Measurements from ENCODE around the gene INPP4A. TPM values are rescaled to one million over a fixed set of nuclear protein-coding genes. Genes with fewer than 3 reads are reported as not detected.
A peak's percentile ranks its signal among the peaks of the same experiment; 100 is the strongest.

Gene INPP4A
- total and polyA plus RNA-seq, 8 donors, result 4.0 to 13.4 (median 7.3) TPM

- Histone ChIP-seq H3K9me3 (no peaks in the 10 kb centered on the region), H3K27ac (no peak overlapping the region), H3K27me3 (no peaks in the 10 kb centered on the region), H3K36me3 (peaks cover 0 to 6% (median 0%) of the 10 kb centered on the region in 3 donors), H3K4me1 (no peaks in the 10 kb centered on the region), H3K4me3 (no peak overlapping the region)
- no peak for ATAC-seq
- FAIRE-seq, result no peak
- no peak for DNase-seq
- intact Hi-C loops (cut with DNase I), result no loop called here
- no peak for TF ChIP-seq CTCF (IDR thresholded peaks at IDR 0.05)
- WGBS, 2 donors, result 80 to 87% methylated on average over 10 of the region's 10 CpGs
Observed at GRCh38 chr2:98554116-98554861, 109.6 kb downstream of the INPP4A start.

GRCh38 chr2:98555696-98556095 lies 111.0 kb downstream of the INPP4A start:
- FAIRE-seq, result no peak
- no peaks in the 10 kb centered on the region for H3K27me3 ChIP-seq
- H3K27ac ChIP-seq, result no peak overlapping the region
- no peaks in the 10 kb centered on the region for H3K9me3 ChIP-seq
- intact Hi-C loops (cut with DNase I), result no loop called here
- no peak for TF ChIP-seq CTCF (IDR thresholded peaks at IDR 0.05)
- no peaks in the 10 kb centered on the region for H3K4me1 ChIP-seq
- H3K4me3 ChIP-seq, result no peak overlapping the region
- H3K36me3 ChIP-seq, result peaks cover 0 to 6% (median 0%) of the 10 kb centered on the region in 3 donors
- DNase-seq, result no peak
- 84 to 90% methylated on average over 8 of the region's 8 CpGs for WGBS, 2 donors
- no peak for ATAC-seq

DNA sequence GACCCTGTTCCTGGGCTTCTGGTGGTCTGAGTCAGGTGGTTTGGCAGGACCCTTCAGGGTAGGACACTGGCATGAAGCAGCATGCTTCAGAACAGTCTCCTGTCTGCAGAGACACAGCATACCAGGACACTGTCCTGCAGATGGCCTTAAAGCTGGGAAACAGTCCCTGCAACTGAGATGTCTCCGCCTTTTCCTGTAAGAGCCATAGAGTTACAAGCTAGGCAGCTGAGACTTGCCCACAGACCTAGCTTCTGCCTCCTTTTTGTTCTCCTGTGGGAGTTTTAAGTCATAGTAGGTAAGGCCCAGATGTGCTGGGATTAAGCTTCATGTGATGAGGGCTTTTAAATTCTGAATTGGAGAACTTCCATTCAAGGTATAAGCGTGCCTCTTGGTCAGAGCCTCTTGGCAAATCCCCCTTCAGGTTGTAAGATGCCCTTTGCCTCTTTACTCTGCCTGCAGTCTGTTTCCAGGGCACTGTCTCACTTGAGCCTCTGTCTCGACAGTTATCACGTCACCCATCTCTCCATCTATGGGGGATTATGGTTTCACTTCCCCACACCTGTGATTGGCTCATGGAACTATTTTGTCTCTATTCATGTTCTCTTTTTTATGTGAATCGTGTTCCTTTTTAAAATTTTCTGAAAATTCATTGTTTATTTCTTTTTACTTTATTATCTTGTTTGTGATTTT lies 111.8 kb downstream of the INPP4A start:
- ATAC-seq, result peak in 1 of 4 donors; percentile 33
- H3K36me3 ChIP-seq, result peaks cover 0 to 6% (median 0%) of the 10 kb centered on the region in 3 donors

GRCh38 chr2:98558852-98559530 lies 114.3 kb downstream of the INPP4A start:
- TF ChIP-seq CTCF (IDR thresholded peaks at IDR 0.05), result no peak
- peaks cover 0 to 6% (median 0%) of the 10 kb centered on the region in 3 donors for H3K36me3 ChIP-seq
- FAIRE-seq (no peak), ATAC-seq (no peak), DNase-seq (no peak)
- no peak overlapping the region for H3K27ac ChIP-seq
- H3K27me3 ChIP-seq, result no peaks in the 10 kb centered on the region
- no peaks in the 10 kb centered on the region for H3K4me1 ChIP-seq
- no peaks in the 10 kb centered on the region for H3K9me3 ChIP-seq
- intact Hi-C loops (cut with DNase I), result no loop called here
- 94 to 96% methylated on average over 16 of the region's 16 CpGs for WGBS, 2 donors
- no peak overlapping the region for H3K4me3 ChIP-seq

More for the DNA sequence above, 111.8 kb downstream of the INPP4A start:
- 88 to 92% methylated on average over 5 of the region's 5 CpGs for WGBS, 2 donors
- DNase-seq, result no peak
- no peak overlapping the region for H3K4me3 ChIP-seq
- H3K27ac ChIP-seq, result no peak overlapping the region
- no peaks in the 10 kb centered on the region for H3K27me3 ChIP-seq
- H3K9me3 ChIP-seq, result no peaks in the 10 kb centered on the region
- no peaks in the 10 kb centered on the region for H3K4me1 ChIP-seq
- TF ChIP-seq CTCF (IDR thresholded peaks at IDR 0.05), result no peak
- intact Hi-C loops (cut with DNase I), result no loop called here
- no peak for FAIRE-seq

All from pancreas (tissue), 10 donors.